ENCODE measurements around the gene PEX26. TPM values are rescaled to one million over a fixed set of nuclear protein-coding genes. Genes with fewer than 3 reads are reported as not detected.
"Not testable (repeated sequence)": the region's sequence is repeated elsewhere in the genome, so short reads cannot be mapped to it uniquely, and the experiment has no call there.

PEX26 gene
- total RNA-seq, 2 experiments from 2014 or later, result 44.4 TPM

DNA sequence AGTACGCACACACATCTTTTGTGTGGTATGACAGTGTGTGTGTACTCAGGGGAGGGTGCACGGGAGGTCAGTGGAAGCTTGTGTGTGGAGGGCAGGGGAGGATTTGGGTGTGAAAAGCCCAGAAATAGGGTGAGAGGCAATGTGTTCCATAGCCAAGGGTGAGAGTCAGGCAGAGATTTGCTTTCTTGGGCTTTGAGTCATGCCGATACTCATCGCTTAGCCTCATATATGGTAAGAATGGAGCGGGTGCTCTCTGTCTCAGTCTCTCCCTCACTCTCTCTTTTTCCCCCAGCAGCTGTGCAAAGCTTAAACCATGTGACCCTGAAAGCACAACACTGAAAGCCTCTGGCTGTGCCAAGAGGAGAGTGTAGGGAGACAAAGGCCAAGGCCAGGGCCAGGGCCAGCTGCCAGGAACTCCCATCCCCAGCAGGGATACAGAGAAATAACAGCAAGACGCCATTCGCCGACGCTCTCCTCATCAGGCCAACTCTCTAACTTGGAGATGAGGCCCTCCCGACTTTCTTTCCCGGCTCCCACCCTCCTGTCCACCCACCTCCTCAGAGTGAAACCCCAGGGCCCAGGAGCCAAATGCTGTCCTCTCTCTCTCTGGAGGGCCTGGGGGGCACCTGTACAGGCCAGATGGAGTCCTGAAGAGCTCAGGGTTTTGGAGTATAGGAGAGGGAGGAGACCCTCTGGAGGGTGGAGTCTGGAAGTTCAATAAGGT is 33.1 kb upstream of the PEX26 start:
- H3K4me1 Mint-ChIP-seq (ENCODE audit: low read depth), result no peaks in the 10 kb centered on the region
- no peaks in the 10 kb centered on the region for H3K27me3 Mint-ChIP-seq (ENCODE audit: low read depth)
- ChIA-PET CTCF (interaction anchor here (1.9 kb wide), 1 partner anchor 215 kb away, joined by 4 read pairs; no protein-coding TSS in a partner anchor), POLR2A (no interaction called here)
- H3K4me3 Mint-ChIP-seq, result no peak overlapping the region
- H3K9me3 Mint-ChIP-seq (ENCODE audit: insufficient read depth), result no peaks in the 10 kb centered on the region
- ATAC-seq, result no peak
- DNase-seq, result no peak
- H3K27ac Mint-ChIP-seq, result no peak overlapping the region
- H3K36me3 Mint-ChIP-seq (ENCODE audit: low read depth), result no peaks in the 10 kb centered on the region

DNA sequence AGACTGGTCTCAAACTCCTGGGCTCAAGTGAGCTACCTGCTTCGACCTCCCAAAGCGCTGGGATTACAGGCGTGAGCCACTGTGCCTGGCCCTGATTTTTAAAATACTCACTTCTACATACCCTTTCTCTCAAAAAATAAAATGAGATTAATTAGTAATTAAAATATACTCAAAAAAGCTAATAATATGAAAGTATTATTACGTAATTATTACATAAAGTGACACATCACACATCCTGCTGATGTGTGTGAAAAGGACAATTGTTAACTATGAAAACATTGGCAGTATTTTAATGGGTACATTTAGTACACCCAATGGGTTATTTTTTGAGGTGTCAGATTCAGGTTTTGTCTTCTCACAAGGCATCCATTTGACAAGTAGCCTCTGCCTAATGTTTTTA is 32.0 kb upstream of the PEX26 start:
- CTCF ChIA-PET, result no interaction called here
- Mint-ChIP-seq H3K4me3 (no peak overlapping the region), H3K9me3 (ENCODE audit: insufficient read depth) (no peaks in the 10 kb centered on the region), H3K27me3 (ENCODE audit: low read depth) (no peaks in the 10 kb centered on the region), H3K4me1 (ENCODE audit: low read depth) (no peaks in the 10 kb centered on the region), H3K27ac (no peak overlapping the region), H3K36me3 (ENCODE audit: low read depth) (no peaks in the 10 kb centered on the region)
- DNase-seq (no peak), ATAC-seq (no peak)
- POLR2A ChIA-PET, result no interaction called here

DNA sequence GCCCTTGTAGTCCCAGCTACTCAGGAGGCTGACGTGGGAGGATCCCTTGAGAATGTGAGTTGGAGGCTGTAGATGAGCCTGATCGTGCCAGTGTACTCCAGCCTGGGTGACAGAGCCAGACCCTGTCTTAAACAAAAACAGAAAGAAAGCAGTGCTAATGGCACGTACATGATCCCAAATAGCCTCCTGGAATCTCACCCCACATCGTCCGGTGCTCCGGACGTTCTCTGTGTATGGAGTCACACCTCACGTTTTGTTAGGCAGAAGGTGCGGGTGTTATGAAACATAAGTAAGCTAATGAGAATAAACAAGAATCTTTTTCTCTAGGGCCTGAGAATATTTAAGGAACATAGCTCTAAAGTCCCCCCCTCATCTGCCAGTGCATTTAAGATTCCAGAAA is 29.7 kb upstream of the PEX26 start:
- CTCF ChIA-PET, result no interaction called here
- H3K4me3 Mint-ChIP-seq, result no peak overlapping the region
- DNase-seq, result no peak
- ATAC-seq, result no peak
- H3K4me1 Mint-ChIP-seq (ENCODE audit: low read depth), result no peaks in the 10 kb centered on the region
- no peaks in the 10 kb centered on the region for H3K27me3 Mint-ChIP-seq (ENCODE audit: low read depth)
- POLR2A ChIA-PET, result no interaction called here
- no peaks in the 10 kb centered on the region for H3K9me3 Mint-ChIP-seq (ENCODE audit: insufficient read depth)
- no peaks in the 10 kb centered on the region for H3K36me3 Mint-ChIP-seq (ENCODE audit: low read depth)
- H3K27ac Mint-ChIP-seq, result no peak overlapping the region

DNA sequence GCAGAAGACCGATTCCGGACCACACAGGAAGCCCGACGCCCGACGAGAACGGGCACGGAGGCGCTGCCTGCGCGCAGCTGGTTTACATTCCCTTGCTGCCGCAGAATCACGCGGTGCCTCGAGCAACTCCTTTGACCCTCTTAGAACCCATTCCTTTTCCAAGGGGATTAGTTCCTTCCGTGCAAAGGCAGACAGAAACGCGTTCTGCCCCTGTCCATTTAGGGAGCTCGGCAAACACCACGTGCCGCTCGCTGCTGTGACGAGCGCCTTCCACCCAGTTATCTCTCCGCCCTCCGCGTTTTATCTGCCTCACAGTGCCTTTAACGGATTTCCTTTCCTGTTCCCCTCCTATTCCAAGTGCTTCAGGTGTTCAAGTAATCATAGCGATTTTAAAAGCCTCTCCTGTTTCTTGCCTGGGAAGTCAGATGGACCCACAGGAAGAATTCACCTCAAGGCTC is 29.3 kb upstream of the PEX26 start:
- H3K27ac Mint-ChIP-seq, result no peak overlapping the region
- H3K4me3 Mint-ChIP-seq, result no peak overlapping the region
- DNase-seq (no peak), ATAC-seq (no peak)
- H3K36me3 Mint-ChIP-seq (ENCODE audit: low read depth), result no peaks in the 10 kb centered on the region
- ChIA-PET CTCF (no interaction called here), POLR2A (no interaction called here)
- H3K4me1 Mint-ChIP-seq (ENCODE audit: low read depth), result no peaks in the 10 kb centered on the region
- no peaks in the 10 kb centered on the region for H3K27me3 Mint-ChIP-seq (ENCODE audit: low read depth)
- H3K9me3 Mint-ChIP-seq (ENCODE audit: insufficient read depth), result no peaks in the 10 kb centered on the region

DNA sequence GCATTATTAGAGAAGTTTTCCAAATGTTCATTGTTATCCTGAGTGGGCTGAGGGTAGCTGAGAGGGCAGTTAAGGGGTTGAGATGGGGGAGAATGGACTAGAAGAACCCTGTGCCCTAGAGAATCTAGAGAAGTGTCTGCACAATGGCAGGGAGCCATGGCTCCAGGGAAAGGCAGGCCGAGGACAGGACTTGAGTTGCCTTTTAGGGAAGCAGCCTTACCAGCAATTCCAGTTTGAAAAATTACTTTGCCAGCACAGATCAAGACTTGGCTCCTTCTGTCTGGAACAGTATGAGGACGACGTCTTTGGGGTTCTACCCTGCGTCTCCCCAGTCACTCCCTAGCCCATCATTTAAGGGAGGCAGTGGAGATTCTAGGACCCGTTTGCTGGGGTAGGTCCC is 27.7 kb upstream of the PEX26 start:
- CTCF ChIA-PET, result no interaction called here
- POLR2A ChIA-PET, result no interaction called here
- Mint-ChIP-seq H3K4me1 (ENCODE audit: low read depth) (no peaks in the 10 kb centered on the region), H3K27me3 (ENCODE audit: low read depth) (no peaks in the 10 kb centered on the region), H3K27ac (no peak overlapping the region), H3K4me3 (no peak overlapping the region), H3K36me3 (ENCODE audit: low read depth) (no peaks in the 10 kb centered on the region), H3K9me3 (ENCODE audit: insufficient read depth) (no peaks in the 10 kb centered on the region)
- no peak for DNase-seq
- ATAC-seq, result no peak

DNA sequence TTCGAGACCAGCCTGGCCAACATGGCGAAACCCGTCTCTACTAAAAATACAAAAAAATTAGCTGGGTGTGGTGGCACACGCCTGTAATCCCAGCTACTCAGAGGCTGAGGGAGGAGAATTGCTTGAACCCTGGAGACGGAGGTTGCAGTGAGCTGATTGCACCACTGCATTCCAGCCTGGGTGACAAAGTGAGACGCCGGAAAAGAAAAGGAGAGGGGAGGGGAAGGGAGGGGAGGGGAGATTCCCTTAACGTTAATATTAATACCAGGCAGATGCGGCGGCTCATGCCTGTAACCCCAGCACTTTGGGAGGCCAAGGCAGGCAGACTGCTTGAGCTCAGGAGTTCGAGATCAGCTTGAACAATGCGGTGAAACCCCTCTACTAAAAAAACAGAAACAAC is 26.7 kb upstream of the PEX26 start:
- POLR2A ChIA-PET; ATAC-seq; H3K36me3 Mint-ChIP-seq (ENCODE audit: low read depth); H3K4me3 Mint-ChIP-seq; H3K4me1 Mint-ChIP-seq (ENCODE audit: low read depth); DNase-seq; H3K9me3 Mint-ChIP-seq (ENCODE audit: insufficient read depth); H3K27me3 Mint-ChIP-seq (ENCODE audit: low read depth); H3K27ac Mint-ChIP-seq; CTCF ChIA-PET: not testable (repeated sequence)

DNA sequence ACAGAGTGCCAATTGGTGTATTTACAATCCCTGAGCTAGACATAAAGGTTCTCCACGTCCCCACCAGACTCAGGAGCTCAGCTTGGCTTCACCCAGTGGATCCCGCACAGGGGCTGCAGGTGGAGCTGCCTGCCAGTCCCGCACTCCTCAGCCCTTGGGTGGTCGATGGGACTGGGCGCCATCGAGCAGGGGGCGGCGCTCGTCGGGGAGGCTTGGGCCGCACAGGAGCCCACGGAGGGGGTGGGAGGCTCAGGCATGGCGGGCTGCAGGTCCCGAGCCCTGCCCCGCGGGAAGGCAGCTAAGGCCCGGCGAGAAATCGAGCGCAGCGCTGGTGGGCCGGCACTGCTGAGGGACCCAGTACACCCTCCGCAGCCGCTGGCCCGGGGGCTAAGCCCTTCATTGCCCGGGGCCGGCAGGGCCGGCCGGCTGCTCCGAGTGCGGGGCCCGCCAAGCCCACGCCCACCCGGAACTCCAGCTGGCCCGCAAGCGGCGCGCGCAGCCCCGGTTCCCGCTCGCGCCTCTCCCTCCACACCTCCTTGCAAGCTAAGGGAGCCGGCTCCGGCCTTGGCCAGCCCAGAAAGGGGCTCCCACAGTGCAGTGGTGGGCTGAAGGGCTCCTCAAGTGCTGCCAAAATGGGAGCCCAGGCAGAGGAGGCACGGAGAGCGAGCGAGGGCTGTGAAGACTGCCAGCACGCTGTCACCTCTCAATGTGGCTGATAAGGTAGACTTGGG is 24.4 kb upstream of the PEX26 start:
- H3K4me3 Mint-ChIP-seq; H3K9me3 Mint-ChIP-seq (ENCODE audit: insufficient read depth); H3K27me3 Mint-ChIP-seq (ENCODE audit: low read depth); CTCF ChIA-PET; H3K36me3 Mint-ChIP-seq (ENCODE audit: low read depth); H3K27ac Mint-ChIP-seq; H3K4me1 Mint-ChIP-seq (ENCODE audit: low read depth); POLR2A ChIA-PET; DNase-seq; ATAC-seq: not testable (repeated sequence)

DNA sequence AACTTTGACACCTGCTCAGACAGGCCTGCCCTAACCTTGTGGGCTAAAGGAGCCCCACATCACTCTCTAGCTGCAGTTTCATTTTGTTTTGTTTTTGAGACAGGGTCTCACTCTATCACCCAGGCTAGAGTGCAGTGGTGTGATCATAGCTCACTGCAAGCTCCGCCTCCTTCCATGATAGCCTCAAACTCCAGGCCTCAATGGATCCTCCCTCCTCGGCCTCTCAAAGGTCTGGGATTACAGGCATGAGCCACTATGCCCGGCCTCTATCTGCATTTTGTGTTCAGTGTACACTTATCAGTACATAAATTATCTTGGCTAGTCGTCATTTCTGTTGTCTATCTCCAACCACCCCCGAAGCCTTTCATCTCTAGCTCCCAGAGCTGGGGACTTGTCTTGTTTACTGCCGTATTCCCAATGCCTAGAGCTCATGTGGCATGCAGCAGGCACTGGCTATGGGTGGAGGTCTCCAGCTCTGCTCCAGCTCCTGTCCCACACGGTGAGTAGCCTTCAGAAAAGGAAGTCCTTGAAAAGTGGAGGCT is 22.1 kb upstream of the PEX26 start:
- peak overlapping the region; percentile 21 for H3K27ac Mint-ChIP-seq
- H3K27me3 Mint-ChIP-seq (ENCODE audit: low read depth), result peaks cover 11% of the 10 kb centered on the region
- POLR2A ChIA-PET, result interaction anchor here (0.7 kb wide), 1 partner anchor 22 kb away, joined by 3 read pairs; the partner anchor contains the start of gene PEX26
- no peaks in the 10 kb centered on the region for H3K9me3 Mint-ChIP-seq (ENCODE audit: insufficient read depth)
- H3K4me3 Mint-ChIP-seq, result no peak overlapping the region
- no peak for DNase-seq
- H3K4me1 Mint-ChIP-seq (ENCODE audit: low read depth), result peaks cover 6% of the 10 kb centered on the region
- ATAC-seq, result no peak
- no peaks in the 10 kb centered on the region for H3K36me3 Mint-ChIP-seq (ENCODE audit: low read depth)
- CTCF ChIA-PET, result interaction anchor here (0.9 to 1.8 kb wide), 3 partner anchors 20 to 997 kb away, joined by 3 to 9 read pairs (median 6); no protein-coding TSS in a partner anchor

DNA sequence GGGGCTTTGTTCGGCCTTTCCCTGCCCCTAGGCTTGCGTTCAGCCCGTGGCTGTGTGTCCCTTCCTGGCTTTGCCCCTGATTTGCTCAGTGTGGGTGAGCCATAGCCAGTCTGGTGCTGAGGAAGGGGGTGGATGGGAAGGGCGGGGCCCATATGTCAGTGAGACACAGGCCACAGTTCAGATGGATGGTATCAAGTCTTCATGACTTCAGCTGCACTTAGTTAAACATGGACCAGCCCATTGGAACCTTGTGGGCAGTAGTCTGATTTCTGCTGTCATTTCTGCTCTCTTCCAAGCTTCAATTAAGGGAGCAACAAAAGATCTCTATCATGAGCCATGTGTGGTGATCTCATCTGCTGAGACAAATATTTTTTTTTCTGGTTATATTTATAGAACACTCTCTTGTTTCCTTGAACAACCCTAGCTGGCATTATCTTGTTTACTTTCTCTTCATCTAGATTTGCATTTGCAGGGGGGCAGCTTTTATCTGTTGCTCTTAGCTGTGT is 21.6 kb upstream of the PEX26 start:
- ChIA-PET CTCF (interaction anchor here (0.9 to 1.8 kb wide), 3 partner anchors 20 to 998 kb away, joined by 3 to 9 read pairs (median 6); no protein-coding TSS in a partner anchor), POLR2A (interaction anchor here (0.7 kb wide), 1 partner anchor 22 kb away, joined by 3 read pairs; the partner anchor contains the start of gene PEX26)
- DNase-seq (no peak), ATAC-seq (no peak)
- Mint-ChIP-seq H3K27me3 (ENCODE audit: low read depth) (peaks cover 11% of the 10 kb centered on the region), H3K4me3 (no peak overlapping the region), H3K36me3 (ENCODE audit: low read depth) (no peaks in the 10 kb centered on the region), H3K27ac (no peak overlapping the region), H3K4me1 (ENCODE audit: low read depth) (peaks cover 6% of the 10 kb centered on the region), H3K9me3 (ENCODE audit: insufficient read depth) (no peaks in the 10 kb centered on the region)

DNA sequence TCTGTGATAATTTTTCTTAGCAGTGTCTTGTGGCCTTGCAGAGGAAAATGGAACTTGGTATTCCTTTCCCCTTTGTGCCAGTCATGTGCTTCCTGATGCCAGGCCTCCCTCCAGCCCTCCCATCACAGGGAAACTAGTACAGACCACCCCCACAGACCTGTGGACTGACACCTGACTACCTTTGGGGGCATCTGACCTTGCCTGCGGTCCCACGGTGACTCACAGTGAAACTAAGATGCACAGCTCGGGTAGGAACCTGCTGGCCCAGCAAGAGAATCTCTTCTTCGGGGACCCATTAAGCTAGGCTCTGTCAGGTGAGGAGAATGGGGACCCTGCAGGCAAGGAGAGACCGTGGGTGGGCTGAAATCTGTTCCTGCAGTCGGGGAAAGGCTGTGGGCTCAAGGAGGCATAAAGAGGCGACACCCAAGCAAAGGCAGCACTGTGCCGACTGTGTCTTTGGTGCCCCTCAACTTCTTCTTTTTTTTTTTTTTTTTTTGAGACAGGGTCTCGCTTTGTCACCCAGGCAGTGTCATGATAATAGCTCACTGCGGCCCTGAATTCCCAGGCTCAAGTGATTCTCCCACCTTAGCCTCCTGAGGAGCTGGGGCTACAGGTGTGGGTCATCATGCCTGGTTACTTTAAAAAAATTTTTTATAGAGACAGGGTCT is 20.8 kb upstream of the PEX26 start:
- POLR2A ChIA-PET, result no interaction called here
- DNase-seq, result no peak
- CTCF ChIA-PET, result interaction anchor here (0.7 to 1.8 kb wide), 2 partner anchors 19 to 227 kb away, joined by 3 to 6 read pairs; no protein-coding TSS in a partner anchor
- H3K4me1 Mint-ChIP-seq (ENCODE audit: low read depth), result peaks cover 6% of the 10 kb centered on the region
- H3K36me3 Mint-ChIP-seq (ENCODE audit: low read depth), result no peaks in the 10 kb centered on the region
- no peak overlapping the region for H3K27ac Mint-ChIP-seq
- no peak overlapping the region for H3K4me3 Mint-ChIP-seq
- ATAC-seq, result no peak
- H3K9me3 Mint-ChIP-seq (ENCODE audit: insufficient read depth), result no peaks in the 10 kb centered on the region
- peaks cover 11% of the 10 kb centered on the region for H3K27me3 Mint-ChIP-seq (ENCODE audit: low read depth)

DNA sequence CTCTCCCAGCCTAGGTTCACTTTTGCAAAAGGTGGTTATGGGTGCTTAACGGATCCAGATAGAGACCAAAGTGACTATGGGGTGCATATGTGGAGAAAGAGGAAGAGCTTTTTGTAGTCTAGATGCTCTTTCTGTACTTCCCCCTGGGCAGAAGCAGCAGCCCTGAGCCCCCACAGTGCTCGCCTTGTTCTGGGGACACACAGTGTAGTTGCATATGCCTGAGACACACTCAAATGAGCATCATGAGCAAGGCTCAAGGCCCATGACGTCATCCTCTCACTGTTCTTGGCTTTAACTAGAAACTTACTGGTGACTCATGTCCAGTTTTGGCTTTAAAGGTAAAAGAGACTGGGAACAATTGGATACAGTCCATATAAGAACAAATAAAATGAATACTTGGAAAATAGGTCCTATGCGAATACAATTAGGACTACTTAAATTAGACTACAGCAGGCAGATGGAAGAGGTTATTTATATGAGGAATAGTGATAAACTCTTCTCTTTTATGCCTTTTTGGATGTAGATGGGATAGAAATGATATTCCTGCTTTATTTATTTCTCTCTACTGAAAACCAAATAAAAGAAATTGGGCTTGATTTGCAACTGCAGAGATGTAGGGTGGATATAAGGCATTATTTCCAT is 20.1 kb upstream of the PEX26 start:
- no peaks in the 10 kb centered on the region for H3K9me3 Mint-ChIP-seq (ENCODE audit: insufficient read depth)
- DNase-seq, result no peak
- peaks cover 14% of the 10 kb centered on the region for H3K27me3 Mint-ChIP-seq (ENCODE audit: low read depth)
- ATAC-seq, result no peak
- ChIA-PET CTCF (interaction anchor here (0.7 to 1.8 kb wide), 4 partner anchors 14 to 227 kb away, joined by 3 to 6 read pairs (median 3); no protein-coding TSS in a partner anchor), POLR2A (no interaction called here)
- H3K4me1 Mint-ChIP-seq (ENCODE audit: low read depth), result peaks cover 6% of the 10 kb centered on the region
- no peaks in the 10 kb centered on the region for H3K36me3 Mint-ChIP-seq (ENCODE audit: low read depth)
- no peak overlapping the region for H3K27ac Mint-ChIP-seq
- H3K4me3 Mint-ChIP-seq, result no peak overlapping the region
